NCI-H69 (cell line): ENCODE data around the gene LRRIQ1.
A peak's percentile ranks its signal among the peaks of the same experiment; 100 is the strongest.

Source experiments
- DNase-seq: peaks from one replicate; lab custom pipeline; 2025; lab: John Stamatoyannopoulos, UW

Gene LRRIQ1

GRCh38 chr12:85280165-85280983, 244.2 kb downstream of the LRRIQ1 start, which contains the start of gene ALX1:
Gene ALX1 (plus strand): TSS chr12:85280220. CDS start chr12:85280262, 42 bp downstream.
- DNase-seq = peak; percentile 70

- no peak for DNase-seq
Measured at GRCh38 chr12:85280984-85281630, 245.0 kb downstream of the LRRIQ1 start.

- no peak for DNase-seq
Measured at GRCh38 chr12:85281636-85282312, 245.6 kb downstream of the LRRIQ1 start.

DNA sequence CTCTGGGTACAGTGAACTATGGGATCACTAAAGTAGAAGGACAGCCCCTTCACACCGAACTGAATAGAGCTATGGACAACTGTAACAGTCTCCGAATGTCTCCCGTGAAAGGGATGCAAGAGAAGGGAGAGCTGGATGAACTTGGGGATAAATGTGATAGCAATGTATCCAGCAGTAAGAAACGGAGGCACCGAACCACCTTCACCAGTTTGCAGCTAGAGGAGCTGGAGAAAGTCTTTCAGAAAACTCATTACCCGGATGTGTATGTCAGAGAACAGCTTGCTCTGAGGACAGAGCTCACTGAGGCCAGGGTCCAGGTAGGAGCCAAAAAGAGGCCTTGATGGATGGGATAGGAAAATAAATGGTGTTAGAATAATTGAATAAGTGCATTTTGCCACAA, 247.4 kb downstream of the LRRIQ1 start:
- no peak for DNase-seq
